Immature natural killer cell (primary cell): ENCODE data around the gene KRT9. TPM values are rescaled to one million over a fixed set of nuclear protein-coding genes. Genes with fewer than 3 reads are reported as not detected.
A peak's percentile ranks its signal among the peaks of the same experiment; 100 is the strongest.
"Not testable (repeated sequence)": the region's sequence is repeated elsewhere in the genome, so short reads cannot be mapped to it uniquely, and the experiment has no call there.

Experiments used
- DNase-seq, 3 donors: peaks; one replicate each; pipeline ENCODE4 v3.0.0; 2022; ENCODE audit warnings: mixed read lengths in 1 of 3
- H3K27ac Mint-ChIP-seq, 6 donors: one replicate each; pipeline ENCODE4 v1.8.0; 2020; ENCODE audit warnings: mixed read lengths in 6 of 6, mild to moderate bottlenecking in 5 of 6, inconsistent platforms in 4 of 6, moderate library complexity in 3 of 6
- H3K27me3 Mint-ChIP-seq, 3 donors: one replicate each; pipeline ENCODE4 v1.8.0; 2020 to 2021; ENCODE audit warnings: low read depth in 3 of 3, mild to moderate bottlenecking in 3 of 3, mixed read lengths in 3 of 3, moderate library complexity in 3 of 3, inconsistent platforms in 1 of 3
- H3K36me3 Mint-ChIP-seq, 3 donors: one replicate each; pipeline ENCODE4 v1.8.0; 2020; ENCODE audit warnings: mixed read lengths in 3 of 3, inconsistent platforms in 2 of 3, mild to moderate bottlenecking in 2 of 3
- H3K4me1 Mint-ChIP-seq, 2 donors: one replicate each; pipeline ENCODE4 v1.8.0; 2020; ENCODE audit warnings: inconsistent platforms in 2 of 2, mild to moderate bottlenecking in 2 of 2, mixed read lengths in 2 of 2, moderate library complexity in 1 of 2
- H3K4me3 Mint-ChIP-seq, 5 donors: one replicate each; pipeline ENCODE4 v1.8.0; 2020; ENCODE audit warnings: mild to moderate bottlenecking in 5 of 5, mixed read lengths in 5 of 5, inconsistent platforms in 3 of 5, moderate library complexity in 3 of 5
- H3K9me3 Mint-ChIP-seq, 6 donors: one replicate each; pipeline ENCODE4 v1.8.0; 2020; ENCODE audit warnings: mild to moderate bottlenecking in 6 of 6, mixed read lengths in 6 of 6, inconsistent platforms in 4 of 6, moderate library complexity in 3 of 6
- polyA plus RNA-seq, 3 donors: library from polyadenylated mRNA; unstranded; fragments of 300-500 nt; fragmentation: Illumina TruSeq; gene quantifications; one replicate each; pipeline ENCODE4 v1.2.3, GENCODE V29; 2021

Gene KRT9
- polyA plus RNA-seq, 3 donors from 2014 or later: not detected

DNA sequence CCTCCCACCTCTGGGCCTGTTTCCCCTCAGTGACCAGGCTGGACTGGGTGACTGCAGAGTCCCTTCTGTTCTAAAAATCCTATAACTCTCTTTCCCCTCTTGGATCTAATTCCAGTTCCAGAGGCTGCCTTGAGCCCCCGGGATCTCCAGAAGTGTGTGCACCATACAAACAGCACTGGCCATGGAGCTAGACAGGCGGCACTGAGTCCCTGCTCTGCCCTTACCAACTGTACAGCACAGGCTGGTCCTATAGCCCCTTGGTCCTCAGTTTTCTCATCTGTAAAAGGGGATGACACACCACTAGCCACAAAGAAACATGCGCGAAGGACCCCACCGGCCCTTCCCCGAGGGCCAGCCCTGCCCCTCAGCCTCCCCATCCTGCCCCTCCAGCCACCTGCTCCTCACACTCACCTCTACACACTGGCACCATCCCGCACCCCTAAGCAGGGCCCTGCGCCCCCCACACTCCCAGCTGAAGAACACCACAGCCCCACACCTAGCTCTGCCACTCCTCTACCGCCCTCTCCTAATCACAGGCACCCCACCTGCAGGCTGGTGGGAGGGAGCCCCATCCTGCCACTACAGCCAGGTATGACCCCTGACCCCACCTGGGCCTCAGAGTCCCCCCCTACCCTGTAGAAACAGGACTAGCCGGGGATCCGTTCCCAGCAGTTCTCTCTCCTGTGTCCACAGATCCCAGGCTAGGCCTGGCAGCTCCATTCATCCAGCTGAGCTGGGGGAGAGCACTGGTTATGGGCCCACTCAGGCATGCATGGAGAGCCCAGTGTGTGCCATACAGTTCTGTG, 41.6 kb upstream of the KRT9 start:
- no peak for DNase-seq
- peaks cover 0 to 8% (median 4%) of the 10 kb centered on the region in 3 donors for H3K27me3 Mint-ChIP-seq
- H3K27ac Mint-ChIP-seq: no peak overlapping the region

DNA sequence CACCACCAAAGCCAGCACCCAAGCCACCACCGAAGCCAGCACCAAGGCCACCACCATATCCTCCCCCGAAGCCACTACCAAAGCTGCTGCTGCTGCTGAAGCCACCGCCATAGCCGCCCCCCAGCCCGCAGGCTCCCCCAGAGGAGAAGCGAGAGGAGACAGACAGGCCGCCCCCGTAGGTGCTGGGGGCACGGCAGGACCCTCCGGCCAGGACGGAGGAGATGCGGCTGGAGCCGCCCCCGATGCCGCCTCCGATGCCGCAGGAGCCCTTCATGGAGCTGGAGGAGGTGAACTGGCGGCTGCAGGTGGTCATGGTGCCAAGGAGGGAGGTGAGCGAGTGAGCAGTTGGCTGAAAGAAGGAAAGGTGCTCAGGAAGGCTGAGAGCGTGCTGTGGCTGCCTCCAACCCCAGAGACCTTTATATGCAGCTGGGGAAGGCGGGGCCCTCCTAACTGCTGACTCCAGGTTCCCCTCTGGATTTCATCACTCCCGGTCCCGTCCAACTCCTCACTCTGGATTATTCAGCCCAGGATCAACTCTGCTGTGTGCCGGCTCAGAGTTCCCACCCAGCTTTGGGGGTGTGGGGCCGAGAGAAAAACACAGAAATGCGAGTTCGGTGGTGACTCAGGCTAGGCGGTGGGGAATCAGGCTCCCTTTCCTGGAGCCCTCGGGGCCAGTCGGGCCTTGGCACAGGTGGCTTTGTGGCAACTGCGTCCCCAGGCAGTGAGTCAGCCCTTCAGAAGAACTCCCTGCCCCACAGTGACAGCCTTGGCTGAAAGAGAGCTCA, 40.7 kb upstream of the KRT9 start, which contains the start of gene KRT16:
KRT16 (minus strand) TSS at position 392 of the 785 bp plus-strand sequence; CDS start at position 313, 79 bp downstream.
- not testable (repeated sequence) for H3K4me1 Mint-ChIP-seq, DNase-seq, H3K27ac Mint-ChIP-seq, H3K27me3 Mint-ChIP-seq, H3K36me3 Mint-ChIP-seq, H3K9me3 Mint-ChIP-seq
- peak within 1 kb of the TSS in 1 of 5 donors; percentile 27 for H3K4me3 Mint-ChIP-seq

More for the DNA sequence above, 41.6 kb upstream of the KRT9 start:
- H3K9me3 Mint-ChIP-seq: no peaks in the 10 kb centered on the region
- no peak overlapping the region for H3K4me3 Mint-ChIP-seq
- no peaks in the 10 kb centered on the region for H3K36me3 Mint-ChIP-seq
- no peaks in the 10 kb centered on the region for H3K4me1 Mint-ChIP-seq

DNA sequence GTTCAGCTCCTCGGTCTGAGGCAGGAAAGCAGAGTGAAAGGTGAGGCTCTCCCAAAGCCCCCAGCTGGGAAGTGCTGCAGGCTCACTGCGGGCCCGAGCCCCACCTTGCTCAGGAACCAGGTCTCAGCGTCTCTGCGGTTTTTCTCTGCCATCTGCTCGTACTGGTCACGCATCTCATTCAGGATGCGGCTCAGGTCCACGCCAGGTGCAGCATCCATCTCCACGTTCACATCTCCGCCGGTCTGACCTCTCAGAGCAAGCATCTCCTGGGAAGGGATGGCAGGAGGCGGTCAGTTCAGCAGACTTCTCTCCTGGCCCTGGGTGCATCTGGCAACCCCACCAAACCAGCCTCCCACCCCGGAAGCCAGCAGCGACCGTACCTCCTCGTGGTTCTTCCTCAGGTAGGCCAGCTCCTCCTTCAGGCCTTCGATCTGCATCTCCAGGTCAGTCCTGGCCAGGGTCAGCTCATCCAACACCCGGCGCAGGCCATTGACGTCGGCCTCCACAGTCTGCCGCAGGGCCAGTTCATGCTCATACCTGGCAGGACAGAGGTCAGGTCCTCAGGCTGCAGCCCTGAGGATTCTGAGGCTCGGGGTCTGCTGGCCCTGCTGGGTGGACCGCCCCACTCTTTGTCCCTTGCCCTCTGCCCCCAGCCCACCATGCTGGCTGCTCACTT, 39.2 kb upstream of the KRT9 start:
- no peak for DNase-seq
- Mint-ChIP-seq H3K27ac (no peak overlapping the region), H3K36me3 (peaks cover 0 to 8% (median 4%) of the 10 kb centered on the region in 3 donors), H3K4me1 (no peaks in the 10 kb centered on the region), H3K27me3 (peaks cover 6 to 17% (median 9%) of the 10 kb centered on the region in 3 donors), H3K9me3 (peaks cover 6 to 15% (median 11%) of the 10 kb centered on the region in 6 donors), H3K4me3 (no peak overlapping the region)

DNA sequence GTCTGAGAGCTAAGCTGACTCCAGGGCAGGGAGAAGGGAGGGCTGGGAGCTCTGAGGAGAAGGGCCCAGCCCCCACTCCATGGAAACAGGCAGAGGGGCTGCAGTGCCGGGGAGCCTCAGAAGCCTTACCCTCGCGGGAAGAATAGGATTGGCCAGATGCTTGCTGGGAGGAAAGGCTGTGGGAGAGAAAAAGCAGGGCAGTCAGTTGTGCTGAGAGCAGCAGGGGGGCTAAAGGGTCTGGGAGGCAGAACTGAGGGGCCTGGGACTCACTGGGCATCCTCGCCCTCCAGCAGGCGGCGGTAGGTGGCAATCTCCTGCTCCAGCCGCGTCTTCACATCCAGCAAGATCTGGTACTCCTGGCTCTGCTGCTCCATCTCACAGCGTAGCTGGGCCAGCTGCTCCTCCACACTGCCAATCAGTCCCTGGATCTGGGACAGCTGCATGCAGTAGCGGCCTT, 38.2 kb upstream of the KRT9 start:
- not testable (repeated sequence) for DNase-seq, H3K36me3 Mint-ChIP-seq

GRCh38 chr17:41606930-41607329, 35.1 kb upstream of the KRT9 start:
- H3K4me1 Mint-ChIP-seq, H3K27ac Mint-ChIP-seq, DNase-seq, H3K4me3 Mint-ChIP-seq, H3K36me3 Mint-ChIP-seq: not testable (repeated sequence)
- Mint-ChIP-seq H3K27me3 (peaks cover 11 to 15% (median 15%) of the 10 kb centered on the region in 3 donors), H3K9me3 (peaks cover 9 to 18% (median 11%) of the 10 kb centered on the region in 6 donors)

More for the DNA sequence above, 38.2 kb upstream of the KRT9 start:
- peaks cover 9 to 18% (median 11%) of the 10 kb centered on the region in 6 donors for H3K9me3 Mint-ChIP-seq
- peaks cover 9 to 17% (median 9%) of the 10 kb centered on the region in 3 donors for H3K27me3 Mint-ChIP-seq
- not testable (repeated sequence) for H3K4me1 Mint-ChIP-seq, H3K27ac Mint-ChIP-seq, H3K4me3 Mint-ChIP-seq

DNA sequence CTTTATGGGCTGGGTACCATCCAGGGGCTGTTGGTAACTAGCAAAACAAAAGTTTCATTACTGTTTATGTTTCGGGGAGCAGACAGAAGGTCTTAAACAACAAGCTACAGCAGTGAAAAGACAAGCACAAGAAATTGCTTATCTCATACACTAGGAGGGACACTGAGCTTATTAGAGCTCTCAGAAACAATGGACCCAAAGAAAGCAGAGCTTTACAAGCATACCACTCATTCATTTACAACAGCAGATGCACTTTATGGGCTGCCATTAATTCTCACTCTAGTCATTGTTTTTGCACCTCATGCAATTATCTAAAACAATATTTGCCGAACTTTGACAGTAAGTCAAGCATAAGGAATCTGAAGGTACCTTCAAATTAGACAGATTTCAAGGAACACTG, 30.7 kb upstream of the KRT9 start:
- peaks cover 9 to 12% (median 11%) of the 10 kb centered on the region in 3 donors for H3K27me3 Mint-ChIP-seq
- peaks cover 8 to 17% (median 11%) of the 10 kb centered on the region in 6 donors for H3K9me3 Mint-ChIP-seq
- no peak for DNase-seq
- H3K27ac Mint-ChIP-seq: no peak overlapping the region
- no peak overlapping the region for H3K4me3 Mint-ChIP-seq
- H3K36me3 Mint-ChIP-seq: peaks cover 0 to 8% (median 4%) of the 10 kb centered on the region in 3 donors
- H3K4me1 Mint-ChIP-seq: no peaks in the 10 kb centered on the region

DNA sequence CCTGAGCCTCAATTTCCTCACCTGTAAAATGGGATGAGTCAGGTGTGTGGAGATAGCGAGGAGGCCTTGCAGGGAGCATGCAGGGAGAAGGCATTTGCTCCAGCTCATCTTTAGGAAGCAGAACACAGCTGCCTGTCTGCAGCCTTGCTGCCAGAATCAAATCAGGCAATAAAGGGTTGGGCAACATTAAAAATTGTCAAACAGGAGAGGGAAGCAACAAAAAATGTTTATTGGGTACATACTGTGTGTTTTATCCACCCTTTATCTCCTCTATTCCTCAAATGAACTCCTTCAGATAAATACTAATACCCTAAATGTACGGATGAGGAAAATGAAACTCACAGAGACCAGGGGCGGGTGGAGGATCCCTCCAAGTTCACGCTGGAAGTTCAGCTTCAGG, 28.5 kb upstream of the KRT9 start:
- no peaks in the 10 kb centered on the region for H3K36me3 Mint-ChIP-seq
- H3K4me3 Mint-ChIP-seq: no peak overlapping the region

GRCh38 chr17:41599680-41600079, 27.8 kb upstream of the KRT9 start:
- H3K9me3 Mint-ChIP-seq: no peaks in the 10 kb centered on the region
- H3K27ac Mint-ChIP-seq: no peak overlapping the region
- H3K27me3 Mint-ChIP-seq: peaks cover 4 to 5% (median 4%) of the 10 kb centered on the region in 3 donors
- no peak for DNase-seq
- no peak overlapping the region for H3K4me3 Mint-ChIP-seq
- no peaks in the 10 kb centered on the region for H3K36me3 Mint-ChIP-seq
- no peaks in the 10 kb centered on the region for H3K4me1 Mint-ChIP-seq

More for the DNA sequence above, 28.5 kb upstream of the KRT9 start:
- H3K4me1 Mint-ChIP-seq: no peaks in the 10 kb centered on the region
- H3K9me3 Mint-ChIP-seq: peaks cover 0 to 1% (median 0%) of the 10 kb centered on the region in 6 donors
- no peak overlapping the region for H3K27ac Mint-ChIP-seq
- H3K27me3 Mint-ChIP-seq: peaks cover 5 to 8% (median 7%) of the 10 kb centered on the region in 3 donors
- no peak for DNase-seq

DNA sequence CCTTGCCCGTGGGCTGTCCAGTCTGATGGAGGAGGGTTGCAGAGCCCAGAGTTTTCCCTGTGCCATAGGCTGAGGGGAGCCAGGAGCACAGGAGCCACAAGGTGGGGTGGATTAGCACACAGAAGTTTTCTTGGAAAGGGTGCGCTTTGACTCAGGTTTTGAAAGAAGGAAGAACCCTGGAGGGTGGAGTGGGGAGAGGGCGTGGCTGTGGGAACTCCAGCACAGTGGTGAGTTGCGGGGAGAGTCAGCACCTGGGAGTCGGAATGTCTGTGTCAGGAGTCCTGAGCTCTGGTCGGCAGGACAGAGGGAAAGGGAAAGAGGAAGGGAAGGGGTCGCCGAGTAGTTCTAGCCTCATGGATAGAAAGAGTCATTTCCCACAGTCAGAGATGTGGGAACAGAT, 23.7 kb upstream of the KRT9 start:
- Mint-ChIP-seq H3K4me1 (no peaks in the 10 kb centered on the region), H3K27me3 (peaks cover 2 to 10% (median 3%) of the 10 kb centered on the region in 3 donors), H3K4me3 (no peak overlapping the region), H3K36me3 (no peaks in the 10 kb centered on the region), H3K9me3 (no peaks in the 10 kb centered on the region), H3K27ac (no peak overlapping the region)
- no peak for DNase-seq

- no peaks in the 10 kb centered on the region for H3K9me3 Mint-ChIP-seq
- no peak for DNase-seq
- peak overlapping the region in 1 of 6 donors; percentile 31 for H3K27ac Mint-ChIP-seq
- no peak overlapping the region for H3K4me3 Mint-ChIP-seq
- no peaks in the 10 kb centered on the region for H3K4me1 Mint-ChIP-seq
- H3K36me3 Mint-ChIP-seq: no peaks in the 10 kb centered on the region
- H3K27me3 Mint-ChIP-seq: peaks cover 2 to 14% (median 3%) of the 10 kb centered on the region in 3 donors
These were observed 22.6 kb upstream of the KRT9 start for GRCh38 chr17:41594363-41594915.

GRCh38 chr17:41593306-41593981, 21.6 kb upstream of the KRT9 start:
- Mint-ChIP-seq H3K4me3 (no peak overlapping the region), H3K27me3 (peaks cover 2 to 16% (median 3%) of the 10 kb centered on the region in 3 donors), H3K9me3 (no peaks in the 10 kb centered on the region), H3K36me3 (no peaks in the 10 kb centered on the region), H3K4me1 (no peaks in the 10 kb centered on the region), H3K27ac (no peak overlapping the region)
- no peak for DNase-seq

DNA sequence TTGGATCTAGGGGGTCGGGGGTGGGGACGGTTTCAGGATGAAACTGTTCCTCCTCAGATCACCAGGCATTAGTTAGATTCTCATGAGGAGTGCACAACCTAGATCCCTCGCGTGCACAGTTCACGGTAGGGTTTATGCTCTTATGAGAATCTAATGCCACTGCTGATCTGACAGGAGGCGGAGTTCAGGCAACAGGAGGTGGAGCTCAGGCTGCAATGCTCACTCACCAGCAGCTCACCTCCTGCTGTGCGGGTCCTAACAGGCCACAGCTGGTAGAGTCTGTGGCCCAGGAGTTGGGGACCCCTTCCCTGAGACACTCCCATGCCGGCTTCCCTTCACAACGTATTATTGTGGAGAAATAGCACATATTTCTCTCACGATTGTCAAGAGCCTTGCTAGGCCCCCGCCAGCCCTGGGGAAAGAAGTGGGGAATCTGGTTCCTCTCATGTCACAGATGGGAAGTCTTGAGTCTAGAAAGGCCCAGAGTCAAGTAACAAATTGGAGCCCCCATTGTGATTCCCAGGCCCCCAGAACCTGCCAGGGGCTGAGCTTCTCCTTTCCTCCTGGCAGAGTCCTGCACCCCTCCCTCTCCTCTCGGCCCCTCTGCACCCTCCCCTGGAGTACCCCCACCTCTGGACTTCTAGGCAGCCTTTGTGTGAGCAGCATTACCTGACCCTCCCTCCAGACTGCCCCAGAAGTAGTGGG, 20.9 kb upstream of the KRT9 start:
- Mint-ChIP-seq H3K4me3 (no peak overlapping the region), H3K36me3 (no peaks in the 10 kb centered on the region), H3K9me3 (no peaks in the 10 kb centered on the region), H3K4me1 (no peaks in the 10 kb centered on the region), H3K27ac (no peak overlapping the region), H3K27me3 (peaks cover 2 to 16% (median 3%) of the 10 kb centered on the region in 3 donors)
- DNase-seq: no peak
